Skin of body (tissue), 2 donors: ENCODE data around the gene ADD3. TPM values are rescaled to one million over a fixed set of nuclear protein-coding genes. Genes with fewer than 3 reads are reported as not detected.

ENCODE experiments used
- DNase-seq: peaks from one replicate; lab custom pipeline; 2025; lab: John Stamatoyannopoulos, UW
- total RNA-seq: library from RNA; depleted of rRNA; stranded (reverse); fragments of >200 nt; gene quantifications from one replicate; pipeline ENCODE4 v1.2.3, GENCODE V29; 2014

ADD3 gene, protein sequence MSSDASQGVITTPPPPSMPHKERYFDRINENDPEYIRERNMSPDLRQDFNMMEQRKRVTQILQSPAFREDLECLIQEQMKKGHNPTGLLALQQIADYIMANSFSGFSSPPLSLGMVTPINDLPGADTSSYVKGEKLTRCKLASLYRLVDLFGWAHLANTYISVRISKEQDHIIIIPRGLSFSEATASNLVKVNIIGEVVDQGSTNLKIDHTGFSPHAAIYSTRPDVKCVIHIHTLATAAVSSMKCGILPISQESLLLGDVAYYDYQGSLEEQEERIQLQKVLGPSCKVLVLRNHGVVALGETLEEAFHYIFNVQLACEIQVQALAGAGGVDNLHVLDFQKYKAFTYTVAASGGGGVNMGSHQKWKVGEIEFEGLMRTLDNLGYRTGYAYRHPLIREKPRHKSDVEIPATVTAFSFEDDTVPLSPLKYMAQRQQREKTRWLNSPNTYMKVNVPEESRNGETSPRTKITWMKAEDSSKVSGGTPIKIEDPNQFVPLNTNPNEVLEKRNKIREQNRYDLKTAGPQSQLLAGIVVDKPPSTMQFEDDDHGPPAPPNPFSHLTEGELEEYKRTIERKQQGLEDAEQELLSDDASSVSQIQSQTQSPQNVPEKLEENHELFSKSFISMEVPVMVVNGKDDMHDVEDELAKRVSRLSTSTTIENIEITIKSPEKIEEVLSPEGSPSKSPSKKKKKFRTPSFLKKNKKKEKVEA
- total RNA-seq = 213 TPM

DNA sequence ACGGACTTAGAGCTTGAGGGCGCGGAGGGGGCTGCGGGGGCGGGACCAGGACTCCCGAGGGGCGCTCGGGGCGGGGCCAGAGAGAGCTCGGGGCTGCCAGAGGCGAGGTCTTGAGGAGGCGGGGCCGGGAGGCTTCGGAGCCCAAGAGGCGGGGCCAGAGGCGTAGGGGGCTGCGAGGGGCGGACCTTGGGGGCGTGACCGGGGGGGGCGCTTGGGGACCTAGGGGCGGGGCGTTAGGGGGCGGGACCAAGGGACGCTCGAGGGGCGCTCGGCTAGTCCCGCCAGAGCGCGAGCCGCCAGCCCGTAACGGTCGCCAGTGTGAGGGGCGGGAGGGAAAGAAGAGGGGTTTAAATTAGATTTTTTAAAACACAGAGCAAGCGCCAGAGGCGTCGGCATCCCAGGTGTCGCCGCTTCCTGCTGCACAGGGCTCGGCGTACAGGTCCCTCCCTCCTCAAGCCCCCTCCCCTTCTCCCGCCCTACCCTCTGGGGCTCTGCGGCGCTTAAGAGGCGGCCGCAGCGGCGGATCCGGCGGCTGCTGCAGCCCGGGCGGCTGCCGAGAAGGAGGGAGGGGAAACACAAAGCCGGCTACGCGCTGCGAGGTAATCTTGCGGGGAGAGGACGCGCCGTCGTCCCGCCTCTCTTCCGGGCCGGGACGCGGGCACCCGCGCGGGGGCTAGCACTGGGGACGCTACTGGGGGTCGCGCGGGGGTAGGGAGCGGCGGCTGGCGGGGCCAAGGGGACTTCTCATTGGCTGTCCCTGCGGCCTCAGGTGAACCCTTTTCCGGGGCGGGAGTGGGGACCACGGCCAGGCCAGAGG is at the start of gene ADD3:
ADD3 (plus strand) TSS at position 284 of the 817 bp plus-strand sequence. CDS start 92,670 bp downstream, outside the sequence.
- peak; percentile 97 for DNase-seq

DNA sequence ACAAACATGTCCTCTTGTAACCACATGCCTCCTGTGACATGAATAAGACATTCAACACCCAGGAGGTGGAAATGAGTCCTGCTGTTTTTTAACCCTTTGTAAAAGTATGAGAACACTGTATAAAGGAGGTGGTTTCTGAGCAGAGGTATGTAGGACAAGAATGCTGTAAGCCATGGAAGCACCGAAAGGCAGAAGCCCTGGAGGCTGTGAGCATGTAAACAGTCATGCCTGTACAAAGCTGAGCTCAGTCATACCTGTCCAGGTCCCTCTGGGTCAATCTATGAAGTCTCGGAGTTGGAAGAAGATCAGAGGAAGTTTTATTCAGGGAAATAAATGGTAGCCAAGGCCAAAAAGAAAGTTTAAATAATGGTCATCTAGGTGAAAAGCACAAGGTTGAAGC is 49.7 kb upstream of the ADD3 start:
- DNase-seq = no peak

DNA sequence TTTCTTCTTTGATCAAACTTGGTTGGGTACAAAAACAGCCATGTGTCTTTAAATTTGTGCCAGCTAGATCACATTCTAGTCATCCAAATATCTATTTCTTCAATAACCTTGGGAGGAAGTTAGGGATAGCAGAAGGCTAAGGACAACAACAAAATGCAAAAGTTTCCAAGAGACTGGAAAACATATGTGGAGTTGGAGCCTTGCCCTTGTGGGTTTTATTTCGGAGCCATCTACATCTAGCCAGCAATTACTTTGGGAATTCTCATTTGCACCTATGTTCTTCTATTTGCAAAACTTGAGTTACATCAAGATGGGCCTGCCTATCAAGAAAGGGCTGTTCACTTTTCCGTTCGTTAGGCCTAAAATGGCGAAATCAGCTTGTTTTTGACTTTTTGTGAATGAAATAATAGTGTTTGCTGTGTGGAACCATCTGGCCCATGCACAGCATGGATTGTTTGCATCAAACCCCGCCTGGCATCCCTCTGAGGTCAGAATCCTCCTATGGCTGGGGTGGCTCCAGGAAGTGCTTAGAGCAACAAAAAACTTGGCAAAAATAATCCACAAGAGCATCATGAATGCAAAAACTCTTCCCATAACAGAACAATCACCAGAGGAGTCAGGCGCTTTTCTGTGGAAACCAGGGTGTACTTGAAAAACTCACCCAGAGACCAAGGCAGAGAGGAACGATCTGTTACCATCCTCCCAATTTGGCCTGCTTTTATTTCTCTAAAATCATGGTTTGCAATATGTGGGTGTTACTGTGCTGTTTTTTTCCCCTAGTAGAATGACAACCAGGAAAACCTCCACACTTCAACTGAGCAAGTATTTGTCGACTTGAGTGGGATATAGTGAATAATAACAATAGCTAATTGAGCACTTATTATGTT is 48.3 kb upstream of the ADD3 start:
- peak; percentile 90 for DNase-seq

DNA sequence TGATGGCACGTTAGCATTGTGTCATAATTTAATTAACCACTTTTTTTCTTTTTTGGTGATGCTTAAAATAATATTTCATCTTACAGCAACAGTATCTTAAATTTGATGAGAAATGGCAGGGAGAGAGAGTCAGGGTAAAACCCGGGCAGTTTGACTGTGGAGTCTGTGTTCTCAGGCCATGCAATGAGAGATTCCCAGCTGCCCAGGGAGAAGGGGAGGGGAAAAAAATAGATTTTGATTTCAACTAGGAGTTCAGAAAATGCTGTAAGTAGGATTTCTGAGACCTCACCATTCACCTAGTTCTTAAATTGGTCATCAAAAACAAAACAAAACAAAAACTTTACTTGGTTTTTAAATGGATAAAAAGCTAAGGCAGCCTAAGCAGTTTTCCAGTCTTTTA is 47.1 kb upstream of the ADD3 start:
- no peak for DNase-seq

DNA sequence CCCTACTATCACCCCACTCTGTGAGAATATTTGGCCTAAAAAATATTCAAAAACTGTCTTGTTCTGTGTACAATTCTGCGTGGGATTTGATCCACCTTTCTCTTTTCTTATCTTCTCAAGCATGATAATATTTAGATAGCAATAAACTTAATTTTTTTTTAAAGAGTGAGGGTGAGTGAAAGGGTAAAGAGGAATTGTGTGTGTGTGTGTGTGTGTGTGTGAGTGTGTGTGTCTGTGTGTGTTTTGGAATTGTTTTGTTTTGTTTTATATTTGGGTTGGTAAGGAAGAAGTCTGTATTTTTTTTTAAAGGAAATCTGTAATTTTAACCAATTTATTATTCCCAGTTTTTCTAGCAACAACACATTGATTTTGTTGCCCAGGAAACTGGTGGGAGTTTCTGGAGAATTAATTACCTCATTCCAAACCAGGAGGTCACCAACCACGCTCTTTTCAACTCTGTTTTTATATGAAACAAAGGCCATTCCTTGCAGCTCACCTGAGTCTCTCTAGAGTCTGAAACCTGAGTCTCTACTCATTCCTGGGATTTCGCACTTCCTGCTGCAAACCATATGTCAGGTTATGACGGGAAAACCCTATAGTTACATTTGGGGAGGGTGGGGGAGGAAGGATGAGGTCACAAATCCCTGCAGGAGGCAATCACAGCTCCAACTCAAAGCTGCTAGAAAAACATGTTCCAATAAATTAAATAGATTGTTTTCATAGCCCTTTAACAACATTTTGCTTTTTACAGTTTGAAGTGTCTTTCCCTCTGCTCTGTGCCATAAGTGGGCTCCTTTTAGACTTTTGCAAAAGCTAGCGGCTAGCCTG is 46.4 kb upstream of the ADD3 start:
- peak; percentile 68 for DNase-seq

DNA sequence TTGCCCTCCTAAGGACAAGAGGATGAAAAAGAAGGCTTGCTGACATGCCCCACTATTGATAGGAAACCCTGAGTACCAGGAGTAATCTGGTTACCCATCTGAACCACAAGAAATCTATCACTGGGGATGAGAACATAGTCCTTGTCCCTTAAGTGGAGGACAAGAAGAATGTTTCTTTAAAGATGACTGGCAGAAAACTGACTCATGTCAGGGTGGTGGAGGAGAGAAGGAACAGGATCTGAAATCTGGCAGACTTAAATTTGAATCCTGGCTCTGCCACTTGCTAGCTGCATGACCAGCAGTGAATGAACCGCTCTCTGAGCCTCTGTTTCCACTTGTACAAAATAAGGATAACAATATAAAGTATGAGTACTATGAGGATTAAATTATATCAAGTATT is 45.5 kb upstream of the ADD3 start:
- no peak for DNase-seq

DNA sequence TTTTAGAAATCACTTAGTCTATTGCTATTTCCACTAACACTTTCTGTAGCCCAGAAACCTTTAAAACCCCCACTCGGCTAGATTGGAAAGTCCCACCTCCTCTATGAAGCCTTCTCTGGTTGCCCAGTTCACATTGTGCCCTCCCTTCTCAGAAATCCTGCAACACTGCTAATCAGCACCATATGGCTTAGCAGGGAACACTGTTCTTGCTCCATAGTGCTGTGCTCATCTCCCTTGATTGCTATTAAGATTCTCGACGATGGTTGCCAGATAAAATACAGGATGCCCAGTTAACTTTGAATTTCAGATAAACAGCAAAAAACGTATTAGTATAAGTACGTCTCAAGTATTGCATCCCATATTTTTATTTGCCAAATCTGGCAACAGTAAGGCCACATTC is 44.3 kb upstream of the ADD3 start:
- DNase-seq = peak; percentile 61

DNA sequence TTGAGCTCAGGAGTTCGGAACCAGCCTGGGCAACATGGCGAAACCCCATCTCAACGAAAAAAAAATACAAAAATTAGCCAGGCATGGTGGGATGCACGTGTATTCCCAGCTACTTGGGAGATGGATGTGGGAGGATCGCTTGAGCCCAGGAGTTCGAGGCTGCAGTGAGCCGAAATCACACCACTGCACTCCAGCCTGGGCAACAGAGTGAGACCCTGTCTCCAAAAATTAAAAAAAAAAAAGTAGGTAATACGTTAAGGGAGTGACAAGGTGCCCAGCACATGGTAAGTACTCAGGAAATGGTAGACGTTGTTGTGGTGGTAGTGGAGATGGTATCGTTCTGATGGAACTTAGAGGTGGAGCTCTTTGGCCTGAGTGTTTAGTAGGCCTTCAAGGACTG is 43.5 kb upstream of the ADD3 start:
- DNase-seq = no peak

DNA sequence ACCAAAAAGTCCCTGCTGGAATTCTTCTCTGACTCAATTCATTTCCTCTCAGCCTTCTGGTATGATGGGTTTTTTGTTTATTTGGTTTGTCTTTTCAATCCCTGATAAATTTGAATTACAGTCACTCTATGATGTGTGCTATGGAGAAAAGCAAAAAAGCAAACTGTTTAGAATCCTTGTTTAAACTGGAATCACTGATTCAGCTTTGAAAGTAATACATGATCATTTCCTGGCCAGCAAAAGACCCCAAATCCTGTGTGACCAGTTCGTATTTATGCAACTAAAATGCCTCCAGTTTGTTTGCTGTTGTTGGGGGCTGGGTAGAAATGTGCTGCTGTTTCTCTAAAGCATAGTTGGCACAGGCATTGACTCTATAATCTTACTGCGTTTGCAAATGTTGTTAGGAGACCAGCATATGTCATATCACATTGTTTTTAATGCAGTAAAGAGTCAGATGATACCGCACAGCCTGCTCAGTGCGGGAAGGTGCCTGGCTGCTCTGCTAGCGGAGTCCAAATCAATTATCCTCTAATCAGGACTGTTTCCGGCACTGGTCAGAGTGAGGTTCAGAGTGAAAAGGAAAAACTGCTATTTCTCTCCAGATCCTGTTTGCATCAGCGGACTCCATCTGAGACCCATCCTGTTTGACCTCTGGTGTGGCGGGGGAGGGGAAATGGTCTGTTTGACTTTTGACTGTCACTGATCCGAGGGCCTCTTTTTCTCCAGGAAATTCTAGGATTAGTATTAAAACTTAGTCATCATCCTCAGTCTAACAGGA is 40.6 kb upstream of the ADD3 start:
- peak; percentile 57 for DNase-seq

DNA sequence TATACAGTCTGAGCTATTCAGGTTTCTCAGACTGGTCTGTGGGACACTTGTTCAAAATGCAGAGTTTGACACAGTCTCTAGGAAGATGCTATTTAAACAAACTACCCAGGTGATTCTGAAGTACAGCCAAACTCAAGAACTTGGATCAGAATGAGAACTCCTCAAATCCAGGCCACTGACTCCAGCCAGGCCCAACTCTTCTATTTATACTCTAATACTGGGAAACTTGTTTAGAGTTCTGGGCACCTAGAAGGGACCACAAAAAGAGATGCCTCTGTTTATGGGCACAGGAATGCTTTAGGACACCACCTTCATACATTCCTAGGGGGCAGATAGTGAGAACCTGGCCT is 40.1 kb upstream of the ADD3 start:
- no peak for DNase-seq

DNA sequence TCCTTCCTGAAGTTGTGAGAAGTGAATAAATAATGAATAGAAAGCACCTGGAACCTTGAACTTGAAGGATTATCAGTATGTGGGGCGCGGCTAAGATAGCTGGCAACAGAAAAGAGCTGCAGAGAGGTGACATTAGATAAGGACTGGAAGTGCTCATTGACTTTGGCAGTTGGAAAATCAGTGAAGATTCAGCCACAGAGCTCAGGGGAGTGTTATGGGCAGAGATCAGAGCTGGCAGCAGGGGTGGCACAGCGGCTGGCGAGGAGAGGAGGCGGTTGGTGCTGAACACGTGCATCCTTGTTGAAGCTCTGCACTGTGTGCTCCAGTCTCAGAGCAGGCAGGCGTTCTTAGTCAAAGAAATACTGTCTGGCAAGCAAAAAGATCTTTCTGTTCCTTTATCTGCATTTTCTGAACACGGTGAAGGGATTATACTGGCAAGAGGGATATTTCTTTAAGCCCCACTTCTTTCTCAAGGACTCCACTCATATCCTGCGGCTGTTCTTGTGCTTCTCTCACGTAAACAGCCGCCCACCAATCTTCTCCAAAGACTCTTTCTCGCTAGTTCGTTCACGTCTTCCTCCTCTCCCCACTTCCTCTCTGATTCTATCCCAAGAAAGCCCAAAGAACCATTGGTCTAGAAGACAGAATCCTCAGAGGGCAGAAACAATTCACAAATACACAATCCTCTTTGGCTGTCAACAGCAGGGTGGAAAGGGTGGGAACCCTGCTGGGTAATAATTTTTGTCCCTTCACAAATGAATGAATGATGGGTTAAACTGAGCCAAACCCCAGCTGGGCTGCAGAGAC is 38.6 kb upstream of the ADD3 start:
- DNase-seq = no peak

DNA sequence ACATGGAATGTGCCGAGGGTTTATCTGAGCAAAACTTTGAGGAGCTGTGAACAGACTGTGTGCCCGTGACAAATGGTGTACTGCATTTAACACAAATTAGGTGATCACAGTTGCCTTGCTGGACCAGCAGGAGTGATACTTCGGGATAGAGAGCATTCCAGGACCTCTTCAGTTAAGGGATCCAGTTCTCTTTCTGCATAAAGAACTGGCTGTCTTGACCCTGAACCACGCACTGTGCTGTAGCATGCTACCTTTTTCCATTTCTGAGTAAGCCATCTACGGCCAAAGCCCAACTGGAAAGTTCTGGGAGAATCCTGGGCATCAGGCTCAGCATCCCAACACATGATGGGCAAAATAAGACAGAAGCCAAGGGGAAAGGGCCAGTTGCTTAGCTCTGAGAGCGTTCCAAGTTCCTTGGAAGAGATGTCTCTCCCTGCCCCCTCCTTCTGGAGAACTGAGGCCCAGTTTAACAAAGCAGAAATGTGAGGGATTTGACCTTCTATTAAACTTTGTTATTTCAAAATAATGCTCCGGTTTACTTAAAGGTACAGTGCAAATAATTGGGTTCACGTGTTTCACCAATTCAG is 37.9 kb upstream of the ADD3 start:
- no peak for DNase-seq

DNA sequence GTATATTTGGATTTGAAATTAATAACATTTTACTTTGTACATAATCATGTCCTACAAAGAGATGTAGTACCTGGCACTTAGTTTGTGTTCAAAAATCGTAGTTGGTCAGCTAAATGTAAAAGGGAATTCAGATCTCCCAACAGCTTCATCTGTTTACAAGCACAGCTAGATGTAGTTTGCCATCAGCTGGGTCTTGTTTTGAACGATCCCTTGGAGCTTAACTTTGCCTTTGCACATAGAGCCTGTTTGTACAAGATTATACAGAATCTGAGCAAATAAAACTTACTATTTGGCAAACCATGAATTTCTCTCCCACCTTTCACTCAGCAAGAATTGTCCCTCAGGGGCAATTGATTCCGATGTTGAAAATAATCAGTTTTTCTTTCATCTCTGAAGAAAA is 36.1 kb upstream of the ADD3 start:
- DNase-seq = no peak

DNA sequence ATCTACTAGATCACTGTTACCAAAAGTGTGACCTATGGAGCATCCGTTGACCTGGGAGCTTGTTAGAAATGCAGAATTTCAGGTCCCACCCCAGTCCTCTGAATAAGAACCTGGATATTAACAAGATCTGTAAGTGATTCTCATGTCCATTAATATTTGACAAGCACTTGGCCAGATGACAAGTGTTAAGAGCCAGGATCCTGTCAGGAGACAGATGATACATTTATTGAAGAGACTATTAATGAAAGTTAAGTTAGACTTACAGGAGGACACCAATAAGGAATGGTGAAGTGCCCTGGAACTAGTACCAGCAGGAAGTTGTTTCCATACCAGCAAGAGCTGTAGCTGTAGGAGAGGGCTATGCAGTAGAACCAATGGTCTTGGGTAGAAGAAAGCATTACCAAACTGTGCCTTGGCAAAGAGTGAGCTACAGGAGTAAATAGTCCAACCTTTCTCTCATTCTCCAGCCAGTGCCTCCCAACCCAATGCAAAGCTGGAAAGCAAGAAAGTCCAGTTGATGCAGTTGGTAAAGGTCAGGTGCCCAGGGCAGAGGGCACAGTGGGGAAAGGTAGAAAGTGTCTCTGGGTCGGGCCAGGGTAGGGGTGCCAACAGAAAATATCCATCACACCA is 35.3 kb upstream of the ADD3 start:
- no peak for DNase-seq

DNA sequence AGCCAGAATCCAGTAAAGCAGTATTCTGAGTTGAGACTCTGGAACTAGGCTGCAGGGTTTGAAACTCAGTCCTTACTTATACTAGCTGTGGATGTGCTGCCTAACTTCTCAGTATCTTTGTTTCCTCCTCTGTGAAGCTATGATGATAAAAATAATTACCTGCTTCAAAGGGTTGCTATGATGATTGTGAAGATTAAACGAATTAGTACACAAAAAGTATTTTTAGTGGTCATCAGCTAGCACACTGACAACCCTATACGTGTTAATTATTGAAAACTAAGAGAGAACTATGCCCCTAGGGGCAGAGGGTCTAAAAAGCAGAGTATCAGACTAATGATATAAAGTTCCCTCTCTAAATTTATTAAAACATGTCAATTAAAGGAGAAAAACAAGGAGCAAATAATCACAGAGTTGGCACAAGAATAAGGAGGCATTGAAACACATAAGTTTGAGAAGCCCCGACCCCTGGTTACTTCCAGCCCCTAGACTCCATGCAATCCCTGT is 34.4 kb upstream of the ADD3 start:
- DNase-seq = no peak

DNA sequence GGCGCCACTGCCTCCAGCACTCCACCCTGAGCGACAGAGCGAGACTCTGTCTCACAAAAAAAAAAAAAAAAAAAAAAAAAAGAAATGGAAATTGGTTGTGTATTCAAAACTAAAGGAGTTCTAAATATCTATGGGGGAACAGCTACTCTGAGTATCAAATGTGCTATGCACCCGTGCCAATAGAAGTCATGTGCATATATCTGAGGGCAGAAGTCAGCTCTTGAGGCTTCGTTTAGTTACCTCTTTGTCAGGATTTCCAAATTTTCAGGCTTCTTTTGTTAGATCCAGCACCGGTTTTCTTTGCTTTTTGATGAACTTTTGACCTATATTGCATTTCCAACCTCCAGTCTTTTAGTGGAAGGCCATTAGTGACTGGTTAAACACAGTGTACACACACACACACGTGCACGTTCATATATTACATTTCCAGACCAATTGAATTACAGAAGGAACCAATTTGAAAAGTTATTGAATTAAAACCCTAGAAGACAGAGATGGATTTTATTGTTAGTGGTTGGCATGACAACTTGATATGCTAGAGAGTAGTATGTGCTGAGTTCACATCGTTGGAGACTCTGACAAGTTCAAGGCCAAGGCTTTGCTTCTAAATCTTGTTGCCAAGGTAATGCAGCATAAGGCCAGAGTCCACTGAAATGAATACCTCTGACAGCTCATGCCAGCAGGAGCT is 33.1 kb upstream of the ADD3 start:
- no peak for DNase-seq
